ENCODE measurements around the gene WFS1.

Gene WFS1

DNA sequence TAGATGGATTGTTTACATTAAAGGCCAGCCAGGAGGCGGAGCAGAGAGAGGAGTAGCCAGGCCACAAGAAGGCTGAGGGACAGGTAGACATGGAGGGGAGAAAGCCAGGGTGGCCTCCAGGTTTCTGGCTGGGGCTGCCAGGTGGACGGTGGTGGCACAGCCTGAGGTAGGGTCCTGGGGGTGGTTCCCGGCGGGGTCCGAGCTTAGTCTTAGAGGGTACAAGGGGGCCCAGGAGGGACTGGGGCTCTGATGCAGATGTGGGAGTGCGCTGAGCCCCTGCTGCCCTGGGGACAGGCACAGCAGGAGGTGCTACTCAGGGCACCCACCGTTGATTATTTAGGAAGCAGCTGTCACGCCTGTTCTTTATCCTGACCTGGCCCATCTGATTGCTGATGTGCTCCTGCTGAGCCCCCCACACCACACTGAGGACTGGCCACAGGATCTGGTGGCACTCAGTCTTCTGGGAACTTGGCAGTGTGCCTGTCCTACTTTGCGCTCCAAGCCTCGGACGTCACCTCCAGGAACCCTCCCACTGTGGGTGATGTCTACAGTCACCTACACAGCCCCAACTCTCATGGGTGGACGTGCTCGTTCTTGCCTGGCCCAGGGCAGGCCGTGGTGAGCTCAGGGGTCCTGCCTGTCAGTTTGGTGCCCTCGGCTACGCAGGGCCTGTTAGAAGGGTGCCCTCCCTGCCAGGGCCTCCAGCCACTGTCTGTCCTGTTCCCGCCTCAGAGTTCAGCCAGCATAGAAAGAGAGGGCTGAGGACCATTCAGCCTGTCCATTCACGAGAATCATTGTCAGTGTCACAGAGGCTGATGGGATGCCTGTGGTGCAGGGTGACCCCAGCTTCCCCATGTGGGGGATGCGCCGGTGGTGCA, 12.0 kb downstream of the WFS1 start:
- no peak for DNase-seq

- no peak for DNase-seq
Observed at GRCh38 chr4:6282314-6282771, 12.7 kb downstream of the WFS1 start.

DNA sequence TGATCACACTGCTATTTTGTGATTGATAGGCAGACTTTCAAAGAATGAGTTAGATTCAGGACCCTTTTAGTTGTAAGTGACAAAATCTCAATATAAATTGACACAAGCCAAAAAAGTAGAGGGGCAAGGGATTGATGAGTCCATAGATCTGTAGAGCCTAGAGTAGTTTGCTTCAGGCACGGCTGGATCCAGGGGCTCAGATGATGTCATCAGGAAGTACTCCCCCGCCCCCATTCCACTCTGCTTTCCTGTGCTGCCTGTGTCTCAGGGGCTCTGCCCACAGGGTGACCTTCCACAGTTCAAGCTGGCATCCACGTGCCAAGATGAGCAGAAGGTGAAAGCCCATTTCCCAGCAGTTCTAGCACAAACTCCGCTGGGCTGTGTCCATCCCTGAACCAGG, 13.6 kb downstream of the WFS1 start:
- DNase-seq = no peak

GRCh38 chr4:6287017-6287788, 17.6 kb downstream of the WFS1 start:
- DNase-seq = no peak

- DNase-seq = no peak
Observed at GRCh38 chr4:6288342-6288741, 18.7 kb downstream of the WFS1 start.

DNA sequence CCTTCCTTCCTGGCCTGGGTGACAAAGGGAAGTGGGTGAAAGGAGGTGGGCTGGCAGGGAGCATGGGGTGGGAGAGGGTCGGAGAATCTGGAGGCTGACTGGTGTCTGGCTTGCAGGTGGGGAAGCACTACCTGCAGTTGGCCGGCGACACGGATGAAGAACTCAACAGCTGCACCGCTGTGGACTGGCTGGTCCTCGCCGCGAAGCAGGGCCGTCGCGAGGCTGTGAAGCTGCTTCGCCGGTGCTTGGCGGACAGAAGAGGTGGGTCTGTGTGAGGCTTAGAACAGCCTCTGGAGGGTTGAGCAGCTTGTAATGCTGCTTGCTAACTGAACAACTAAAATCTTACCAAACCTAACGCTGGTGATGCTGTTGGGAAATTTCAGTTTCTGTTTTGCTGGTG, 19.2 kb downstream of the WFS1 start:
- DNase-seq = no peak

DNA sequence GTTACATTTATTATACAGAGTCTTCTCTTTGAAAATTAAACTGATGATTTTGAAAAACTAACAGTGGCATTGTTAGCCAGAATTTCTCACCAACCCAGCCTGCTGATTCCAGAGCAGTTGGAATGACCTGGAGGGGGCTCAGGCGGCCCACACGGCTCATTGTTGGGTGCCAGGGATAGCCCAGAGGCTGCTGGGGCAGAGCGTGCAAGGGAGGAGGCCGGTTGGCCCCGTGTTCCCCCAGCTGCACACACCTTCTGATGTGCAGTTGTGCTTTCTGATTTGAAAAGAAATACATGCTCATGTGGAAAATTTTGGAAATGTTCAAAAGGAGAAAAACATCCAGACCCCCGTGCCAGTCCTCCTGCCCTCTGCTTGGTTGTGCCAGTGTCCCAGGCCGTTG, 20.6 kb downstream of the WFS1 start:
- DNase-seq = no peak

GRCh38 chr4:6290769-6291547, 21.3 kb downstream of the WFS1 start:
- DNase-seq = no peak

DNA sequence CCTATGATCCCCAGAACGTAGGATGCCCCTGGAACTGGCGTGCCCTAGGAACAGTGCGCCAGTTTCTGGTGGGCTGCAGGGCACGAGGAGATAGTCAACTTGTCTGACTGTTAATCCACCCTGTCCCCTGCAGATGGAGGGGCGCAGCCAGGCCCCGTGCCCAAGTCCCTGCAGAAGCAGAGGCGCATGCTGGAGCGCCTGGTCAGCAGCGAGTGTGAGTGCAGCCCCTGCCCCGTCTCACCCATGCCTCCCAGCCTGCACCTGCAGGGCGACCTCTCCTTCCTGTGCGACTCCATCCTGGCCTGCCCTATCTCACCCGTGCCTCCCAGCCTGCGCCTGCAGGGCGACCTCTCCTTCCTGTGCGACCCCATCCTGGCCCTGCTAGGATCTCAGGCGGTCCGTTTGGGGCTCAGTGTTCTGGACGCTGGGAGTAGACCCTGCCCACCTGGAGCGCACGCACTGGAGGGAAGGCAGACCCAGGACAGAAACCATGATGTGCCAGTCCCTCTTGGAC, 22.2 kb downstream of the WFS1 start:
- no peak for DNase-seq

GRCh38 chr4:6292376-6293096, 22.9 kb downstream of the WFS1 start:
- no peak for DNase-seq

DNA sequence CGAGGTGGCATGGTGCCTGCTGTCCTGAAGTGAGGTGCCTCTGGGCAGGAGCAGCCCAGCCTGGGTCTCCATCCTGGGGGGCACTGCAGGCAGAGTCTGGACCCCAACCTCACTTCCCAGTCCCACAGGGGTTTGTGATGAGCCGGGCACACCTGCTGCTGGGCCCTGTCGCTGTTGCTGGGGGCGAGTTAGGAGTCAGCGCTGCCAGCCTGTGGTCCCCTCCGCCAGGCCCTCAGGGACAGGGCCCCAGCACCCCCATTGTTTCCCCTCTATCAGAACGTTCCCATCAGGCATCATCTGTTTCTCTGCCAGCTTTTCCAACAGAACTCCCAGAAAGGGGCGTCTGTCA, 23.4 kb downstream of the WFS1 start:
- no peak for DNase-seq

DNA sequence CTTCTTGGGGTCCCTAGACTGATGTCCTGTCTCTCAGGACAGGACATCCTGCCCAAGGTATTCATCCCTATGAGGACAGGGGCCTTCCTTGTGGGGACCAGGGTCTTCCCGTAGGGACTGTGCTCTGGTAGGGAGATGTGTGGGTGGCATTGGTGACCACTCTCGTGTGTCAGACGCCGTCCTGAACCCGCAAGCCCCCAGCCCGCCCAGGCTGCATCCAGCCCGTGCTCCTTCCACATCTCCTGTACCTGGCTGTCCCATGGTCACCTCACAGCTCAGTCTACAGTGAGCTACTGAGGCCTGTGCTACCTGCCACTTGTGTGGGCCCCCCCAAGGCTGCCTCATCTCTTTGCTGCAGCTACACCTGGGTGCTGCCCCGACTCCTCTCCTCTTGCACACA, 24.0 kb downstream of the WFS1 start:
- DNase-seq = no peak

GRCh38 chr4:6294705-6295421, 25.2 kb downstream of the WFS1 start:
- DNase-seq = no peak

DNA sequence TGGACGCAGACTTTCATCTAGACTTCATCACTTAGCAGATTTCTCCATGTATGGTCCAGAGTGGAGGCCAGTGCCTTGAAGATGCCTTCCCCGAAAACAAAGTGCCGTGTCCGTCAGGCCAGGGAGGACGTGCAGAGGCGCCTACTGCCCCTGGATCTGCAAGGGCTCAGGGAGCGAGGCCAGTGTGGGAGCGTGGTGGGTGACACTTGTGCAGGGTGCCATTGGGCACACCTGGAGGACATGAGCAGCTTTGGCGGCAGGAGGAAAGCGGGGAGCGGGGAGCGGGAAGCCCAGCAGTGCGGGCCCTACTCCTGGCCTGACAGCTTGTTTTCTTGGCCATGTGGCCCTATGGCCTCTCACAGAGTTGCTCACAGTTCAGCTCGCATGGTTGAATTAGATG, 25.8 kb downstream of the WFS1 start:
- DNase-seq = no peak

GRCh38 chr4:6296026-6296425, 26.4 kb downstream of the WFS1 start:
- no peak for DNase-seq

DNA sequence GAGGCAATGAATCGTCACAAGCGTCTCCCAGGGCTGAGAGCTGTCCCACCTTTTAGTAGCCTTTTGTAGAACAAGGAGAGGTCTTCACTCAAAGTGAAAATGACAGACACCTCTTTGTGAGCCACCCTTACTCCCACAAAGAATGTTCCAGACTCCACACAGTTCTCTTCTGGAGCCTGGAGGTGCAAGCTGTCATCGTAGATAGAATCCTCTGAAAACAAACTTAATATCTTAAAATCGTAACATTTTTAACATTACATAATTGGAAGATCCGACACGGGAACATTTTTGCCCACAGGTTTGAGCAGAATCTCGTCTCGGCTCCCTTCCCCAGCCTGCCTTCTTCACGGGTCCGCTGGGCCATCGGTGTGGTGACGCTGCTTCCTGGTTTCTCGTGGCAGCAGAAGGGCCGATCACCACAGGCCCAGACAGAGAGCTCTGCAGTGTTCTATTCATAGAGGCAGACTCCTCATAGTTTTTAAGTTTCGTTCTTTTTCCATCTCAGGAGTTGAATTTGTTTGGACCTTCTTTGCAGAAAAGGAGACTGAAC, 27.7 kb downstream of the WFS1 start:
- DNase-seq = no peak

- no peak for DNase-seq
Observed at GRCh38 chr4:6298035-6298434, 28.4 kb downstream of the WFS1 start.

GRCh38 chr4:6298852-6299251, 29.2 kb downstream of the WFS1 start:
- no peak for DNase-seq

- no peak for DNase-seq
Observed at GRCh38 chr4:6299875-6300274, 30.2 kb downstream of the WFS1 start.

DNA sequence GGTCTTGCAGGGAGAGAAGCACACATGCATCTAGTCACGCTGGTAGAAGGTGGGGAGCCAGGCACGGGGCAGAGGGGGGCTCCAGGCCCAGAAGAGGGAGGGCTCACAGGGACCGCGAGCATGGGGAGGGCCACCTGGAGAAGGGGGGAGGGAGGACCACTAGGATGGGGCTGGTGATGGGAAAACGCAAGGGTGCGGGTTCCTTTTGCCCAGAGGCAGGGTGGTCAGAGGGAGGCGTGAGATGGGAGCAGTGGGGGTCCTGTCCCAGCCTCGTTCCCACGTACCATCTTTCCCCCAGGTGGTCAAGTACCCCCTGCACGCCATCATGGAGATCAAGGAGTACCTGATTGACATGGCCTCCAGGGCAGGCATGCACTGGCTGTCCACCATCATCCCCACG, 30.7 kb downstream of the WFS1 start:
- no peak for DNase-seq

DNA sequence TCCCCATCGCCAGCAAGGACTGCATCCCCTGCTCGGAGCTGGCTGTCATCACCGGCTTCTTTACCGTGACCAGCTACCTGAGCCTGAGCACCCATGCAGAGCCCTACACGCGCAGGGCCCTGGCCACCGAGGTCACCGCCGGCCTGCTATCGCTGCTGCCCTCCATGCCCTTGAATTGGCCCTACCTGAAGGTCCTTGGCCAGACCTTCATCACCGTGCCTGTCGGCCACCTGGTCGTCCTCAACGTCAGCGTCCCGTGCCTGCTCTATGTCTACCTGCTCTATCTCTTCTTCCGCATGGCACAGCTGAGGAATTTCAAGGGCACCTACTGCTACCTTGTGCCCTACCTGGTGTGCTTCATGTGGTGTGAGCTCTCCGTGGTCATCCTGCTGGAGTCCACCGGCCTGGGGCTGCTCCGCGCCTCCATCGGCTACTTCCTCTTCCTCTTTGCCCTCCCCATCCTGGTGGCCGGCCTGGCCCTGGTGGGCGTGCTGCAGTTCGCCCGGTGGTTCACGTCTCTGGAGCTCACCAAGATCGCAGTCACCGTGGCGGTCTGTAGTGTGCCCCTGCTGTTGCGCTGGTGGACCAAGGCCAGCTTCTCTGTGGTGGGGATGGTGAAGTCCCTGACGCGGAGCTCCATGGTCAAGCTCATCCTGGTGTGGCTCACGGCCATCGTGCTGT, 31.5 kb downstream of the WFS1 start:
- no peak for DNase-seq

All from activated effector memory CD4-positive, alpha-beta T cell treated with Interleukin-2 at 50 U/mL for 16 hours (primary cell).